Measurements from ENCODE around the gene FANCC. TPM values are rescaled to one million over a fixed set of nuclear protein-coding genes. Genes with fewer than 3 reads are reported as not detected.

Gene FANCC
- total and polyA plus RNA-seq, 2 of the 13 experiments (the other 11 are each of a cell fraction or from before 2014, with no cell fraction given): 7.4 to 8.6 TPM

DNA sequence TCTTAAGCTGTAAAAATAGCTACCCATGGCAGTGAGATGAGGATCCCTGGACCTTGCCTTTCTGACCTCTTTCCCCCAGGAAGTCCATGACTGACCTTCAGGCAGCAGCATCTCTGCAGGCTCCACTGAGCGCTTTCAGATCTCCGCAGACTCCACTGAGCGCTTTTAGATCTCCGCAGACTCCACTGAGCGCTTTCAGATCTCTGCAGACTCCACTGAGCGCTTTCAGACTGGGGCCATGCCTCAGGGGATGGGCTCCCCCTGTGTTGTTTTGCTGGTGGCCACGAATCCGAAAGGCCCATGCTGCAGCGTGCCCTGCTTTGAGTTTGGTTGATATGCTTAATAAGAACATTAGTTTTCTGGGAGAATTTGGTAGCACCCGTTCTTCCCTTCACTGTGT, 254.2 kb downstream of the FANCC start:
- H3K9ac ChIP-seq (ENCODE audit: insufficient read depth, low read depth, low read length): peak overlapping the region; percentile 37; the same call in 1 of the 2 replicates
- no peak overlapping the region for H2AFZ ChIP-seq (ENCODE audit: low read length)
- peaks cover 14% of the 10 kb centered on the region for H4K20me1 ChIP-seq (ENCODE audit: insufficient read depth, low read length)
- H3K9me3 ChIP-seq (ENCODE audit: low read length): no peaks in the 10 kb centered on the region
- peaks cover 88% of the 10 kb centered on the region for H3K4me1 ChIP-seq (ENCODE audit: insufficient read depth, low read length)
- H3K79me2 ChIP-seq (ENCODE audit: insufficient read depth, low read length): peaks cover 88% of the 10 kb centered on the region
- DNase-seq (ENCODE audit: low spot score) (no peak), ATAC-seq (no peak), FAIRE-seq (no peak)
- no peak overlapping the region for H3K4me3 ChIP-seq (replicated peaks in 1 of 3; ENCODE audit: insufficient read depth in 1 of 3, low read depth in 2 of 3, low read length in 3 of 3)
- POLR2A ChIA-PET: interaction anchor here (2.4 to 4.8 kb wide), 5 partner anchors 15 to 72 kb away, joined by 12 to 52 read pairs (median 13); no protein-coding TSS in a partner anchor
- in situ Hi-C loops (cut with HindIII; ENCODE audit: extremely low pct_ligation_motif_present, low pct_unique_long_range_greater_than_20kb) (no loop called here), intact Hi-C loops (cut with micrococcal nuclease; ENCODE audit: unreplicated experiment) (loop anchor here (5.0 kb wide), 1 partner anchor 56 kb away; no protein-coding TSS in a partner anchor)
- BruUV-seq (replicated peaks): no TSS peak
- CTCF ChIA-PET (ENCODE audit: low intra/inter-chr PET ratio, low total read pairs): no interaction called here
- 93% methylated on average over 10 of the region's 10 CpGs for WGBS (ENCODE audit: low lambda C conversion rate)
- H3K36me3 ChIP-seq (replicated peaks in 1 of 2; ENCODE audit: control insufficient read depth in 1 of 2, insufficient read depth in 2 of 2, low read length in 2 of 2): peaks cover 26 to 74% of the 10 kb centered on the region in 2 experiments
- peak overlapping the region; percentile 38; the same call in 1 of the 2 replicates for H3K4me2 ChIP-seq (ENCODE audit: low read depth, low read length)
- no peaks in the 10 kb centered on the region for H3K27me3 ChIP-seq (ENCODE audit: control insufficient read depth in 1 of 2, insufficient read depth in 2 of 2, low read length in 2 of 2)
- peak overlapping the region; percentile 77 for H3K27ac ChIP-seq (ENCODE audit: extremely low read length, insufficient read depth, low read length)
- TF ChIP-seq KAT8 (CRISPR knock-in tag; IDR thresholded peaks at IDR 0.05) (no peak), ZBTB38 (CRISPR knock-in tag; IDR thresholded peaks at IDR 0.05) (peak; percentile 88), HNF4A (CRISPR knock-in tag; IDR thresholded peaks at IDR 0.05) (0 out of 2 replicates have a peak, but pooled peaks have one; percentile 12), GPN1 (CRISPR knock-in tag; IDR thresholded peaks at IDR 0.05; ENCODE audit: borderline replicate concordance) (no peak), ZNF350 (CRISPR knock-in tag; IDR thresholded peaks at IDR 0.05; ENCODE audit: borderline replicate concordance, low read depth) (no peak)
- TF ChIP-seq, protein P1, sequence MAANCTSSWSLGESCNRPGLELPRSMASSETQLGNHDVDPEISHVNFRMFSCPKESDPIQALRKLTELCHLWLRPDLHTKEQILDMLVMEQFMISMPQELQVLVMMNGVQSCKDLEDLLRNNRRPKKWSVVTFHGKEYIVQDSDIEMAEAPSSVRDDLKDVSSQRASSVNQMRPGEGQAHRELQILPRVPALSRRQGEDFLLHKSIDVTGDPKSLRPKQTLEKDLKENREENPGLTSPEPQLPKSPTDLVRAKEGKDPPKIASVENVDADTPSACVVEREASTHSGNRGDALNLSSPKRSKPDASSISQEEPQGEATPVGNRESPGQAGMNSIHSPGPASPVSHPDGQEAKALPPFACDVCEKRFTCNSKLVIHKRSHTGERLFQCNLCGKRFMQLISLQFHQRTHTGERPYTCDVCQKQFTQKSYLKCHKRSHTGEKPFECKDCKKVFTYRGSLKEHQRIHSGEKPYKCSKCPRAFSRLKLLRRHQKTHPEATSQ (CRISPR knock-in tag; IDR thresholded peaks at IDR 0.05; ENCODE audit: borderline replicate concordance): no peak
- TF ChIP-seq, protein P2, sequence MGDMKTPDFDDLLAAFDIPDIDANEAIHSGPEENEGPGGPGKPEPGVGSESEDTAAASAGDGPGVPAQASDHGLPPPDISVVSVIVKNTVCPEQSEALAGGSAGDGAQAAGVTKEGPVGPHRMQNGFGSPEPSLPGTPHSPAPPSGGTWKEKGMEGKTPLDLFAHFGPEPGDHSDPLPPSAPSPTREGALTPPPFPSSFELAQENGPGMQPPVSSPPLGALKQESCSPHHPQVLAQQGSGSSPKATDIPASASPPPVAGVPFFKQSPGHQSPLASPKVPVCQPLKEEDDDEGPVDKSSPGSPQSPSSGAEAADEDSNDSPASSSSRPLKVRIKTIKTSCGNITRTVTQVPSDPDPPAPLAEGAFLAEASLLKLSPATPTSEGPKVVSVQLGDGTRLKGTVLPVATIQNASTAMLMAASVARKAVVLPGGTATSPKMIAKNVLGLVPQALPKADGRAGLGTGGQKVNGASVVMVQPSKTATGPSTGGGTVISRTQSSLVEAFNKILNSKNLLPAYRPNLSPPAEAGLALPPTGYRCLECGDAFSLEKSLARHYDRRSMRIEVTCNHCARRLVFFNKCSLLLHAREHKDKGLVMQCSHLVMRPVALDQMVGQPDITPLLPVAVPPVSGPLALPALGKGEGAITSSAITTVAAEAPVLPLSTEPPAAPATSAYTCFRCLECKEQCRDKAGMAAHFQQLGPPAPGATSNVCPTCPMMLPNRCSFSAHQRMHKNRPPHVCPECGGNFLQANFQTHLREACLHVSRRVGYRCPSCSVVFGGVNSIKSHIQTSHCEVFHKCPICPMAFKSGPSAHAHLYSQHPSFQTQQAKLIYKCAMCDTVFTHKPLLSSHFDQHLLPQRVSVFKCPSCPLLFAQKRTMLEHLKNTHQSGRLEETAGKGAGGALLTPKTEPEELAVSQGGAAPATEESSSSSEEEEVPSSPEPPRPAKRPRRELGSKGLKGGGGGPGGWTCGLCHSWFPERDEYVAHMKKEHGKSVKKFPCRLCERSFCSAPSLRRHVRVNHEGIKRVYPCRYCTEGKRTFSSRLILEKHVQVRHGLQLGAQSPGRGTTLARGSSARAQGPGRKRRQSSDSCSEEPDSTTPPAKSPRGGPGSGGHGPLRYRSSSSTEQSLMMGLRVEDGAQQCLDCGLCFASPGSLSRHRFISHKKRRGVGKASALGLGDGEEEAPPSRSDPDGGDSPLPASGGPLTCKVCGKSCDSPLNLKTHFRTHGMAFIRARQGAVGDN (CRISPR knock-in tag; IDR thresholded peaks at IDR 0.05): peak; percentile 32; the same call in 1 of the 2 replicates
- TF ChIP-seq, protein P3, sequence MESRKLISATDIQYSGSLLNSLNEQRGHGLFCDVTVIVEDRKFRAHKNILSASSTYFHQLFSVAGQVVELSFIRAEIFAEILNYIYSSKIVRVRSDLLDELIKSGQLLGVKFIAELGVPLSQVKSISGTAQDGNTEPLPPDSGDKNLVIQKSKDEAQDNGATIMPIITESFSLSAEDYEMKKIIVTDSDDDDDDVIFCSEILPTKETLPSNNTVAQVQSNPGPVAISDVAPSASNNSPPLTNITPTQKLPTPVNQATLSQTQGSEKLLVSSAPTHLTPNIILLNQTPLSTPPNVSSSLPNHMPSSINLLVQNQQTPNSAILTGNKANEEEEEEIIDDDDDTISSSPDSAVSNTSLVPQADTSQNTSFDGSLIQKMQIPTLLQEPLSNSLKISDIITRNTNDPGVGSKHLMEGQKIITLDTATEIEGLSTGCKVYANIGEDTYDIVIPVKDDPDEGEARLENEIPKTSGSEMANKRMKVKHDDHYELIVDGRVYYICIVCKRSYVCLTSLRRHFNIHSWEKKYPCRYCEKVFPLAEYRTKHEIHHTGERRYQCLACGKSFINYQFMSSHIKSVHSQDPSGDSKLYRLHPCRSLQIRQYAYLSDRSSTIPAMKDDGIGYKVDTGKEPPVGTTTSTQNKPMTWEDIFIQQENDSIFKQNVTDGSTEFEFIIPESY (CRISPR knock-in tag; IDR thresholded peaks at IDR 0.05): 0 out of 2 replicates have a peak, but pooled peaks have one; percentile 31
